ENCODE data around the gene HSPA6. TPM values are rescaled to one million over a fixed set of nuclear protein-coding genes. Genes with fewer than 3 reads are reported as not detected.
"Not testable (repeated sequence)": the region's sequence is repeated elsewhere in the genome, so short reads cannot be mapped to it uniquely, and the experiment has no call there.

The HSPA6 gene
- total RNA-seq = 1 to 10 TPM in 1 of 2 experiments, under 1 TPM in 1; 0.47 to 1.1 TPM

- H3K9me3 Mint-ChIP-seq (ENCODE audit: low read depth); H3K4me1 Mint-ChIP-seq; H3K36me3 Mint-ChIP-seq: not testable (repeated sequence)
- ATAC-seq (peak; percentile 79), DNase-seq (peak; percentile 79)
- H3K27me3 Mint-ChIP-seq = peaks cover 31% of the 10 kb centered on the region
- peak within 1 kb of the TSS; percentile 83 for H3K4me3 Mint-ChIP-seq
- peak within 1 kb of the TSS; percentile 82 for H3K27ac Mint-ChIP-seq
- CTCF ChIA-PET = interaction anchor here (1.0 to 1.6 kb wide), 3 partner anchors 32 to 215 kb away, joined by 3 to 9 read pairs (median 6); no protein-coding TSS in a partner anchor
Observed at GRCh38 chr1:161523817-161524741, at the start of gene HSPA6. Gene HSPA6, plus strand, starts transcription at chr1:161524540. Its CDS starts 119 bp downstream, at chr1:161524659.

GRCh38 chr1:161477711-161478110 lies 46.6 kb upstream of the HSPA6 start:
- H3K27ac Mint-ChIP-seq; DNase-seq; ATAC-seq; H3K9me3 Mint-ChIP-seq (ENCODE audit: low read depth); H3K4me3 Mint-ChIP-seq; H3K4me1 Mint-ChIP-seq; H3K36me3 Mint-ChIP-seq; CTCF ChIA-PET: not testable (repeated sequence)
- H3K27me3 Mint-ChIP-seq = peaks cover 36% of the 10 kb centered on the region

- no peak for ATAC-seq
- no peak overlapping the region for H3K27ac Mint-ChIP-seq
- CTCF ChIA-PET = interaction anchor here (0.8 kb wide), 1 partner anchor 259 kb away, joined by 3 read pairs; no protein-coding TSS in a partner anchor
- H3K9me3 Mint-ChIP-seq (ENCODE audit: low read depth) = peaks cover 4% of the 10 kb centered on the region
- H3K36me3 Mint-ChIP-seq = no peaks in the 10 kb centered on the region
- DNase-seq = no peak
- peaks cover 24% of the 10 kb centered on the region for H3K27me3 Mint-ChIP-seq
- H3K4me1 Mint-ChIP-seq = no peaks in the 10 kb centered on the region
- H3K4me3 Mint-ChIP-seq = no peak overlapping the region
Observed at GRCh38 chr1:161478985-161479384, 45.4 kb upstream of the HSPA6 start.

- Mint-ChIP-seq H3K27me3 (peaks cover 9% of the 10 kb centered on the region), H3K36me3 (no peaks in the 10 kb centered on the region), H3K9me3 (ENCODE audit: low read depth) (no peaks in the 10 kb centered on the region), H3K4me3 (no peak overlapping the region), H3K27ac (no peak overlapping the region), H3K4me1 (peaks cover 2% of the 10 kb centered on the region)
- CTCF ChIA-PET = interaction anchor here (1.0 to 1.3 kb wide), 2 partner anchors 7 to 10 kb away, joined by 3 read pairs; no protein-coding TSS in a partner anchor
- DNase-seq (no peak), ATAC-seq (no peak)
Observed at GRCh38 chr1:161480381-161481035, 43.8 kb upstream of the HSPA6 start.

GRCh38 chr1:161481624-161482392 lies 42.5 kb upstream of the HSPA6 start:
- no peak for ATAC-seq
- H3K27ac Mint-ChIP-seq = no peak overlapping the region
- CTCF ChIA-PET = interaction anchor here (1.1 kb wide), 2 partner anchors 260 to 268 kb away, joined by 4 to 5 read pairs; partner anchors contain the start of gene DUSP12

GRCh38 chr1:161482610-161483009 lies 41.7 kb upstream of the HSPA6 start:
- Mint-ChIP-seq H3K4me1 (peaks cover 7% of the 10 kb centered on the region), H3K4me3 (no peak overlapping the region), H3K9me3 (ENCODE audit: low read depth) (no peaks in the 10 kb centered on the region), H3K36me3 (no peaks in the 10 kb centered on the region), H3K27me3 (peaks cover 10% of the 10 kb centered on the region), H3K27ac (no peak overlapping the region)
- DNase-seq (no peak), ATAC-seq (no peak)
- CTCF ChIA-PET = interaction anchor here (0.9 to 4.1 kb wide), 5 partner anchors 243 to 280 kb away, joined by 3 to 36 read pairs (median 4); partner anchors contain the start of gene DUSP12

More at GRCh38 chr1:161481624-161482392, 42.5 kb upstream of the HSPA6 start:
- no peak for DNase-seq
- Mint-ChIP-seq H3K36me3 (no peaks in the 10 kb centered on the region), H3K4me1 (peaks cover 2% of the 10 kb centered on the region), H3K4me3 (no peak overlapping the region), H3K27me3 (peaks cover 7% of the 10 kb centered on the region), H3K9me3 (ENCODE audit: low read depth) (no peaks in the 10 kb centered on the region)

GRCh38 chr1:161483361-161483760 lies 41.0 kb upstream of the HSPA6 start:
- Mint-ChIP-seq H3K27ac (no peak overlapping the region), H3K9me3 (ENCODE audit: low read depth) (no peaks in the 10 kb centered on the region), H3K4me3 (no peak overlapping the region), H3K36me3 (no peaks in the 10 kb centered on the region), H3K4me1 (peaks cover 7% of the 10 kb centered on the region), H3K27me3 (peaks cover 14% of the 10 kb centered on the region)
- no peak for DNase-seq
- no peak for ATAC-seq
- CTCF ChIA-PET = interaction anchor here (1.4 to 4.1 kb wide), 3 partner anchors 12 to 280 kb away, joined by 3 to 36 read pairs (median 7); no protein-coding TSS in a partner anchor

GRCh38 chr1:161484613-161485012 lies 39.7 kb upstream of the HSPA6 start:
- H3K9me3 Mint-ChIP-seq (ENCODE audit: low read depth) = no peaks in the 10 kb centered on the region
- DNase-seq = no peak
- ATAC-seq = peak; percentile 66
- CTCF ChIA-PET = interaction anchor here (0.8 to 4.1 kb wide), 6 partner anchors 11 to 265 kb away, joined by 3 to 36 read pairs (median 6); partner anchors contain the start of gene DUSP12
- H3K4me3 Mint-ChIP-seq = no peak overlapping the region
- H3K4me1 Mint-ChIP-seq = peaks cover 7% of the 10 kb centered on the region
- no peak overlapping the region for H3K27ac Mint-ChIP-seq
- peaks cover 23% of the 10 kb centered on the region for H3K27me3 Mint-ChIP-seq
- no peaks in the 10 kb centered on the region for H3K36me3 Mint-ChIP-seq

- CTCF ChIA-PET = interaction anchor here (0.7 to 3.8 kb wide), 11 partner anchors 16 to 263 kb away, joined by 3 to 65 read pairs (median 3); partner anchors contain the start of genes DUSP12, FCGR2A, FCRLA and HSPA6
- no peak overlapping the region for H3K27ac Mint-ChIP-seq
- no peaks in the 10 kb centered on the region for H3K36me3 Mint-ChIP-seq
- H3K9me3 Mint-ChIP-seq (ENCODE audit: low read depth) = no peaks in the 10 kb centered on the region
- peaks cover 28% of the 10 kb centered on the region for H3K4me1 Mint-ChIP-seq
- DNase-seq = peak; percentile 64
- H3K27me3 Mint-ChIP-seq = peaks cover 42% of the 10 kb centered on the region
- H3K4me3 Mint-ChIP-seq = no peak overlapping the region
- peak; percentile 82 for ATAC-seq
Observed at GRCh38 chr1:161486806-161487741, 37.3 kb upstream of the HSPA6 start.

GRCh38 chr1:161491472-161491871 lies 32.9 kb upstream of the HSPA6 start:
- Mint-ChIP-seq H3K4me1 (peaks cover 31% of the 10 kb centered on the region), H3K9me3 (ENCODE audit: low read depth) (no peaks in the 10 kb centered on the region), H3K27ac (no peak overlapping the region), H3K4me3 (no peak overlapping the region), H3K36me3 (no peaks in the 10 kb centered on the region), H3K27me3 (peaks cover 62% of the 10 kb centered on the region)
- DNase-seq (no peak), ATAC-seq (peak; percentile 62)
- CTCF ChIA-PET = interaction anchor here (0.8 to 1.4 kb wide), 3 partner anchors 11 to 250 kb away, joined by 3 to 4 read pairs (median 3); no protein-coding TSS in a partner anchor

GRCh38 chr1:161492827-161493226 lies 31.5 kb upstream of the HSPA6 start:
- CTCF ChIA-PET = no interaction called here
- Mint-ChIP-seq H3K27me3 (peaks cover 62% of the 10 kb centered on the region), H3K4me1 (peaks cover 25% of the 10 kb centered on the region), H3K4me3 (no peak overlapping the region), H3K36me3 (no peaks in the 10 kb centered on the region), H3K27ac (no peak overlapping the region), H3K9me3 (ENCODE audit: low read depth) (no peaks in the 10 kb centered on the region)
- DNase-seq = no peak
- ATAC-seq = no peak

Measured in activated CD8-positive, alpha-beta memory T cell treated with anti-CD3 and anti-CD28 coated beads, Interleukin-2, amount 10 ng/mL, durations not matched to agents 7 days and 5 days (primary cell).